ENCODE data around the gene POP5.

POP5 gene

DNA sequence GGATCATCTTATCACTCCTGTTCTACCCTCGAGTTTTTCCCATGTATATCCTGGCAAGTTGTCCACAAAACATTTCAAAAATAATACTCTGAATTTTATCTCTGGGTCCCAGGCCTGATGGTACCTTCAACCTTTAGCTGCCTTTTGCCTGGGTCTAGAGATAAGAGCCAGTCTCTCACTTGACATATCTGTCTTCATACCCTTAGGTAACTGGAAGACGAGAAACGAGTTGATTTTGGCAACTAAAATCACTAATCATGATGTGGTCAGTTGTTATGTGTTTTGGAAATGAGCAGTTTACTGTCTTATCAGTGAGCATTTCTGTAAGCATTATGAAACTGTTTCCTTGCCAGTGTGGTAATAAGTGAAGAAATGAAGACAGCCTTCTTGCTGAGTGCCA lies 40.8 kb downstream of the POP5 start:
- ChIA-PET CTCF (no interaction called here), POLR2A (ENCODE audit: low non-redundant PET) (no interaction called here)
- no peak overlapping the region for H3K27ac ChIP-seq
- no peak for TF ChIP-seq CTCF (conservative IDR thresholded peaks at IDR 0.05; ENCODE audit: low read depth)
- no peak for DNase-seq (ENCODE audit: low spot score)

- TF ChIP-seq CTCF (conservative IDR thresholded peaks at IDR 0.05; ENCODE audit: low read depth), result no peak
- no peak overlapping the region for H3K27ac ChIP-seq
- CTCF ChIA-PET, result interaction anchor here (0.5 to 0.8 kb wide), 2 partner anchors 12 to 174 kb away, joined by 3 read pairs; no protein-coding TSS in a partner anchor
- POLR2A ChIA-PET (ENCODE audit: low non-redundant PET), result interaction anchor here (0.6 kb wide), 1 partner anchor 17 kb away, joined by 7 read pairs; no protein-coding TSS in a partner anchor
- DNase-seq (ENCODE audit: low spot score), result peak; percentile 33
Observed at GRCh38 chr12:120539303-120539702, 41.9 kb downstream of the POP5 start.

DNA sequence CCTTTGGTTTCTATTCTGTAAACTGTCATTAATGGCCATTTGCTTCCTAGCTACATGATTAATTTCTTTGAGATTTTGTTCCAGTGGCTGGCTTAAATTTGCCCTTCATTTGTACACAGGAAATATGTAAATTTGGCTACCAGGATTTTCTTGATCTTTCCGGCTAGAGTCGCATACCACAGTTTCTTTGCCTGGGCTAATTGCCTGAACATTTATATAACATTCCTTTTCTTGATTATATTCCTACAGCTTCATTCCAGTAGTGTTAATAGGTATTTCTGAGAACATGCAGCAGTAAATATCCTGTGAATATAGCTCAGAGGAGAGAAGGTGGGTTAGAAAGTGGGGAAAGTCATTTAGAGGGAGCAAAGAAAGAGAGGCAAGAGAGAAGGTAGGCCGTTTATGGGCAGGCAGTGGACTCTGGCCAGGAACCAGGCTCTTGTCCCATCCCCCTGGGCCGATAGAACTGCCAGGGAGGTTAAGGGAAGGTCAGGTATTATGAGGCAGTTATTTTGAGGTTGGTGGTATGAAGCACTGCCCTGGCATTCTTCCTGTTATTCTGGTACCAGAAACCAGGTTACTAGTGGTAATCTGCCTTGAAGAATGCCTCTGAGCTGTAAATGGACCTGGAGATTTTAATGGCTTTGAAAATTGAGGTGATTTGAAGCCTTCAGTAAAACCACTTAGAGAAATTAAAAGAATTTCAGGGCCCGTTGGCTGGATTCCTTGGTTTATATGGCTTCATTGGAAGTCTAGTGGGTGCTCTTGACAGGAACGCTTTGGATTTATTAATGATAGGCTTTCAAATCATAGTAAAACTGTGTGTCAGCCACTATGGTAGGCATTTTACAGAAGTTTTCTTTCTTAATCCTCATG lies 42.7 kb downstream of the POP5 start:
- POLR2A ChIA-PET (ENCODE audit: low non-redundant PET), result interaction anchor here (0.6 kb wide), 1 partner anchor 18 kb away, joined by 7 read pairs; no protein-coding TSS in a partner anchor
- peak overlapping the region; percentile 40; the same call in 1 of the 2 replicates for H3K27ac ChIP-seq
- CTCF ChIA-PET, result interaction anchor here (0.5 to 0.8 kb wide), 3 partner anchors 11 to 173 kb away, joined by 3 read pairs; no protein-coding TSS in a partner anchor
- DNase-seq (ENCODE audit: low spot score), result peak; percentile 68
- no peak for TF ChIP-seq CTCF (conservative IDR thresholded peaks at IDR 0.05; ENCODE audit: low read depth)

DNA sequence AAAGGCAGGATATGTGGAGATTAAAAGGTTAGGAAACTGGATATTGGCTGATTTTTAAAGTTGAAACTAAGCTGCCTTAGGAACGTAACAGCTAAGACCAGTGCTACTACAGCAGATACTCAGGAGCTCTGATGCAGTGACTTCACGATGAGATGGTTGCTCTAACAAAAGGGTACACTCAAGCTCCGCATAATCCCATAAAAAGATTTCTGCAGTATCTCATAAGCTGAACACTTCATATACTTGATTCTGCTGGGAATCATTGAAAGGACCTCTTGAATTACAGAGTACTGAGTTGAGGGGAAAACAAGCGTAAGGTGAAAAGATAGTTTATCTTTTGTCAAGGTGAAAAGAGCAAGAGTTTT lies 43.4 kb downstream of the POP5 start:
- H3K27ac ChIP-seq, result no peak overlapping the region
- no peak for DNase-seq (ENCODE audit: low spot score)
- POLR2A ChIA-PET (ENCODE audit: low non-redundant PET), result no interaction called here
- CTCF ChIA-PET, result interaction anchor here (0.7 kb wide), 1 partner anchor 68 kb away, joined by 3 read pairs; no protein-coding TSS in a partner anchor
- TF ChIP-seq CTCF (conservative IDR thresholded peaks at IDR 0.05; ENCODE audit: low read depth), result no peak

- no peak for DNase-seq (ENCODE audit: low spot score)
- CTCF ChIA-PET, result interaction anchor here (0.6 to 1.1 kb wide), 3 partner anchors 45 to 570 kb away, joined by 3 to 6 read pairs (median 6); partner anchors contain the start of gene POP5
- H3K27ac ChIP-seq, result no peak overlapping the region
- no peak for TF ChIP-seq CTCF (conservative IDR thresholded peaks at IDR 0.05; ENCODE audit: low read depth)
- POLR2A ChIA-PET (ENCODE audit: low non-redundant PET), result no interaction called here
Observed at GRCh38 chr12:120536064-120536791, 45.0 kb downstream of the POP5 start.
